SK-N-SH treated with all-trans-retinoic acid at 6 μM for 48 hours (cell line): ENCODE measurements around the gene NPAS3.

Source experiments
- ARNTL ChIP-seq: fragments of 450-650 bp; formaldehyde crosslinking; IDR thresholded peaks from 2 replicates; pipeline ENCODE4 v1.5.0; 2020; ENCODE audit warnings: low read depth, mild to moderate bottlenecking, moderate library complexity, borderline replicate concordance
- BACH2 ChIP-seq: fragments of 250-450 bp; sonication (Bioruptor Pico); IDR thresholded peaks from 2 replicates; pipeline ENCODE4 v1.9.0; 2021; ENCODE audit warnings: mild to moderate bottlenecking, borderline replicate concordance
- GLIS3 ChIP-seq: fragments of 250-450 bp; sonication (Bioruptor Pico); IDR thresholded peaks from 2 replicates; pipeline ENCODE4 v1.5.0; 2020; ENCODE audit warnings: mild to moderate bottlenecking, moderate library complexity
- ISL1 ChIP-seq: fragments of 250-450 bp; sonication (Bioruptor Pico); IDR thresholded peaks from 2 replicates; pipeline ENCODE4 v2.1.2; 2022; ENCODE audit warnings: mild to moderate bottlenecking, moderate library complexity
- TCF4 ChIP-seq: fragments of 250-450 bp; sonication (Bioruptor Pico); IDR thresholded peaks from 2 replicates; pipeline ENCODE4 v1.8.0; 2021; ENCODE audit warnings: mild to moderate bottlenecking, moderate library complexity, borderline replicate concordance
- ZFP3 ChIP-seq: fragments of 250-450 bp; sonication (Bioruptor Pico); IDR thresholded peaks from 2 replicates; pipeline ENCODE4 v1.5.0; 2020; ENCODE audit warnings: mild to moderate bottlenecking, moderate library complexity
- ZFP30 ChIP-seq: fragments of 450-650 bp; formaldehyde crosslinking; IDR thresholded peaks from 2 replicates; pipeline ENCODE4 v1.5.0; 2022; ENCODE audit warnings: mild to moderate bottlenecking, moderate library complexity
- ZNF565 ChIP-seq: fragments of 450-650 bp; formaldehyde crosslinking; conservative IDR thresholded peaks from 2 replicates; pipeline ENCODE4 v1.5.0; 2020; ENCODE audit warnings: low read depth, mild to moderate bottlenecking, moderate library complexity
- TF ChIP-seq, protein P1 (sequence below): fragments of 250-450 bp; sonication (Bioruptor Pico); IDR thresholded peaks from 2 replicates; pipeline ENCODE4 v1.8.0; 2020; ENCODE audit warnings: mild to moderate bottlenecking, moderate library complexity, borderline replicate concordance
- TF ChIP-seq, protein P2 (sequence below): fragments of 250-450 bp; sonication (Bioruptor Pico); IDR thresholded peaks from 2 replicates; pipeline ENCODE4 v1.5.1; 2020; ENCODE audit warnings: low read depth, mild to moderate bottlenecking, moderate library complexity

DNA sequence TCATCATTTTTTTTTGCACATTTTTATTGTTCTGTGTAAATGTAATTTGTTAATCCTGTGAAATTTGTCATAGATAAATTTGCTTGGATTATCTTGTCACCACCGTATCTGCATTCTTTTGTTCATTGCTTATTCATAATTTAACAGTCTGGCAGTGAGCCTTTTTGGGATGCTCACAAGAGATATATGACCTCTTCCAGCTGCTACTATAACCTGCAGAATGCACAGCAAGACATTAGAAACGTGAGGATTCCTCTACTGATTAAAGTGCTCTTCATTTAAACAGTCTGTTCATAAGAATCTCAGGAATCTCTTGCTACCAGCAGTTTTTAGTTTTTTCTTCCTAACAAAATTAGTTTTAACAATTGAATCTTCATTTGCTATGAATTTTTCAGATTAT, 9.1 kb downstream of the NPAS3 start:
- TF ChIP-seq ISL1 (CRISPR knock-in tag) (no peak), BACH2 (no peak), ZNF565 (no peak), ZFP30 (no peak), TCF4 (CRISPR knock-in tag) (no peak), GLIS3 (CRISPR knock-in tag) (no peak), ZFP3 (CRISPR knock-in tag) (no peak), ARNTL (CRISPR knock-in tag) (no peak)
- TF ChIP-seq, protein P1, sequence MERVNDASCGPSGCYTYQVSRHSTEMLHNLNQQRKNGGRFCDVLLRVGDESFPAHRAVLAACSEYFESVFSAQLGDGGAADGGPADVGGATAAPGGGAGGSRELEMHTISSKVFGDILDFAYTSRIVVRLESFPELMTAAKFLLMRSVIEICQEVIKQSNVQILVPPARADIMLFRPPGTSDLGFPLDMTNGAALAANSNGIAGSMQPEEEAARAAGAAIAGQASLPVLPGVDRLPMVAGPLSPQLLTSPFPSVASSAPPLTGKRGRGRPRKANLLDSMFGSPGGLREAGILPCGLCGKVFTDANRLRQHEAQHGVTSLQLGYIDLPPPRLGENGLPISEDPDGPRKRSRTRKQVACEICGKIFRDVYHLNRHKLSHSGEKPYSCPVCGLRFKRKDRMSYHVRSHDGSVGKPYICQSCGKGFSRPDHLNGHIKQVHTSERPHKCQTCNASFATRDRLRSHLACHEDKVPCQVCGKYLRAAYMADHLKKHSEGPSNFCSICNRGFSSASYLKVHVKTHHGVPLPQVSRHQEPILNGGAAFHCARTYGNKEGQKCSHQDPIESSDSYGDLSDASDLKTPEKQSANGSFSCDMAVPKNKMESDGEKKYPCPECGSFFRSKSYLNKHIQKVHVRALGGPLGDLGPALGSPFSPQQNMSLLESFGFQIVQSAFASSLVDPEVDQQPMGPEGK (CRISPR knock-in tag): no peak
- TF ChIP-seq, protein P2, sequence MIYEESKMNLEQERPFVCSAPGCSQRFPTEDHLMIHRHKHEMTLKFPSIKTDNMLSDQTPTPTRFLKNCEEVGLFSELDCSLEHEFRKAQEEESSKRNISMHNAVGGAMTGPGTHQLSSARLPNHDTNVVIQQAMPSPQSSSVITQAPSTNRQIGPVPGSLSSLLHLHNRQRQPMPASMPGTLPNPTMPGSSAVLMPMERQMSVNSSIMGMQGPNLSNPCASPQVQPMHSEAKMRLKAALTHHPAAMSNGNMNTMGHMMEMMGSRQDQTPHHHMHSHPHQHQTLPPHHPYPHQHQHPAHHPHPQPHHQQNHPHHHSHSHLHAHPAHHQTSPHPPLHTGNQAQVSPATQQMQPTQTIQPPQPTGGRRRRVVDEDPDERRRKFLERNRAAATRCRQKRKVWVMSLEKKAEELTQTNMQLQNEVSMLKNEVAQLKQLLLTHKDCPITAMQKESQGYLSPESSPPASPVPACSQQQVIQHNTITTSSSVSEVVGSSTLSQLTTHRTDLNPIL: no peak
